Panc1 (cell line): Measurements from ENCODE around the gene ATP9A. TPM values are rescaled to one million over a fixed set of nuclear protein-coding genes. Genes with fewer than 3 reads are reported as not detected.

Experiments used
- ATAC-seq: fragments of 200-7000 bp; cut with Tn5 transposase; 2 replicates; pipeline ENCODE4 v1.9.1; 2020; ENCODE audit warnings: mild to moderate bottlenecking, moderate library complexity
- BruUV-seq: library from RNA; stranded (reverse); fragments of 400-500 nt; replicated peaks from 2 replicates; lab custom pipeline; 2021; lab: Mats Ljungman, UMichigan
- CTCF ChIA-PET: fragments of 300-600 bp; sonication (Branson Sonifier 250); formaldehyde crosslinking; loops from one replicate; lab custom pipeline; 2022; ENCODE audit warnings: antibody characterized with exemption; lab: Charles Lee
- POLR2A ChIA-PET: fragments of 300-600 bp; sonication (Branson Sonifier 250); formaldehyde crosslinking; loops from one replicate; lab custom pipeline; 2022; ENCODE audit warnings: antibody characterized with exemption; lab: Charles Lee
- DNase-seq: peaks from one replicate; pipeline ENCODE4 v3.0.0-alpha.2; 2010; ENCODE audit warnings: low read depth, low spot score
- H3K27ac ChIP-seq: 2 replicates; pipeline ENCODE4 v1.5.1; 2011; ENCODE audit warnings: mild to moderate bottlenecking, low read length, inconsistent platforms
- H3K27me3 ChIP-seq: fragments of 200-500 bp; sonication (Bioruptor generic); 2 replicates; pipeline ENCODE4 v1.6.0; 2014; ENCODE audit warnings: low read length, inconsistent platforms; ENCODE audit not compliant: control insufficient read depth, insufficient read depth
- H3K36me3 ChIP-seq: fragments of 200-500 bp; sonication (Bioruptor generic); 2 replicates; pipeline ENCODE4 v1.5.1; 2014; ENCODE audit warnings: inconsistent platforms, mild to moderate bottlenecking, low read length, moderate library complexity; ENCODE audit not compliant: control insufficient read depth, insufficient read depth
- H3K4me1 ChIP-seq: 2 replicates; pipeline ENCODE4 v1.5.1; 2011; ENCODE audit warnings: inconsistent platforms, mild to moderate bottlenecking, low read length, moderate library complexity; ENCODE audit not compliant: control insufficient read depth, insufficient read depth
- H3K4me3 ChIP-seq, 2 experiments: 2 replicates each; pipeline ENCODE4 v1.5.1; 2011 to 2012; ENCODE audit warnings: low read depth in 2 of 2, low read length in 2 of 2, mild to moderate bottlenecking in 2 of 2, inconsistent platforms in 1 of 2, moderate library complexity in 1 of 2
- H3K9me3 ChIP-seq: fragments of 200-500 bp; sonication (Bioruptor generic); 2 replicates; pipeline ENCODE4 v1.5.1; 2014; ENCODE audit warnings: low read depth, mild to moderate bottlenecking, inconsistent platforms, low read length, moderate library complexity; ENCODE audit not compliant: control insufficient read depth, insufficient read depth
- CTCF ChIP-seq: fragments of 450-650 bp; IDR thresholded peaks from 2 replicates; pipeline ENCODE4 v1.5.1; 2017; ENCODE audit warnings: mild to moderate bottlenecking
- POLR2AphosphoS5 ChIP-seq: IDR thresholded peaks from 2 replicates; pipeline ENCODE4 v1.6.1; 2012; ENCODE audit warnings: mild to moderate bottlenecking, low read depth, low read length, moderate library complexity
- REST ChIP-seq, 2 experiments: IDR thresholded peaks; 2 replicates each; pipeline ENCODE4 v1.6.1; 2011 to 2012; ENCODE audit warnings: low read depth in 2 of 2, control low read depth in 1 of 2, low read length in 1 of 2, mild to moderate bottlenecking in 1 of 2, moderate library complexity in 1 of 2; ENCODE audit not compliant: insufficient read depth in 1 of 2
- SIN3A ChIP-seq: IDR thresholded peaks from 2 replicates; pipeline ENCODE4 v1.6.1; 2012; ENCODE audit warnings: low read depth, mild to moderate bottlenecking, low read length, moderate library complexity, borderline replicate concordance; ENCODE audit not compliant: insufficient read depth
- TCF7L2 ChIP-seq: IDR thresholded peaks from 2 replicates; pipeline ENCODE4 v1.6.1; 2011; ENCODE audit warnings: mild to moderate bottlenecking, low read depth, low read length, inconsistent platforms
- in situ Hi-C: cut with HindIII; loops from 2 replicates; pipeline ENCODE4 v1.10.0; 2016; ENCODE audit warnings: low sequenced_read_pairs, low pct_unique_long_range_greater_than_20kb
- intact Hi-C: fragments of 100-400 bp; cut with micrococcal nuclease; formaldehyde crosslinking; loops from one replicate; pipeline ENCODE4 v1.10.0; 2022; ENCODE audit not compliant: unreplicated experiment
- total RNA-seq: library from RNA; stranded (reverse); gene quantifications from one replicate; pipeline ENCODE4 v1.2.1, GENCODE V29; 2021; ENCODE audit not compliant: unreplicated experiment

ATP9A gene
- total RNA-seq, 1 experiment from 2014 or later: 8.7 TPM

DNA sequence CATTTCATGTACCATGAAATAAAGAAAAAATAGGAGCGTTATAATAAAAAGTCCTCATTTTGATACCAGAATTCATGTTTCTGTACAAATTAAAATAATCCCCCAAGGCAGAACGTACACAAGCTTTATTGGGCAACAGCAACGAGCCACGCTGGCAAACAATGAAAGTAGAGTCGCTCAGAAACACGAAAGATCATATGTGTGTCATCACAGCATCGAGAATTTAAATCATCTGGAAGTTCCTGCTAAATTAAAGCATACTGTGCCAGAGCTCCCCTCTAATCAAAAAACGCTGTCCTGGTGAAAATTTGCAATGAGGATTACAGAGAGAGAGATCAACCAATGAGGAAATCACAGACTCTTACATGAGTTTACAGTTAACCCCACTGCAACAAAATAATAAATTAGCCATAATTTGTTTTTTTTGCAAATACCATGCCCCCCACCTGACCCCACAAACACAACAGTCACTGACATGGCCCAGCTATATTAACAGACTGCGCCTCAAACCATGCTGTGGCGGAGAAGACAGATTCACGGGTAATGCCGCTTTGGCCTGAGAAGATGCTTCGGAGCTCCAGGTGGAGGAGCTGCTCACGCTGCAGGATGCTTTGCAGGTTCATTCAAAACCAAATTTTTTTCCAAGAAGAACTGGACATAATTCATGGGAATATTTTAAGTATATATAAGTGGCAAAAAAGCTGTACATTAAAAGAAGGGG is 171.4 kb downstream of the ATP9A start:
- intact Hi-C loops: loop anchor here (10.0 kb wide), 1 partner anchor 612 kb away; no protein-coding TSS in a partner anchor
- in situ Hi-C loops: no loop called here
- POLR2A ChIA-PET: interaction anchor here (0.7 kb wide), 1 partner anchor 18 kb away, joined by 9 read pairs; no protein-coding TSS in a partner anchor

DNA sequence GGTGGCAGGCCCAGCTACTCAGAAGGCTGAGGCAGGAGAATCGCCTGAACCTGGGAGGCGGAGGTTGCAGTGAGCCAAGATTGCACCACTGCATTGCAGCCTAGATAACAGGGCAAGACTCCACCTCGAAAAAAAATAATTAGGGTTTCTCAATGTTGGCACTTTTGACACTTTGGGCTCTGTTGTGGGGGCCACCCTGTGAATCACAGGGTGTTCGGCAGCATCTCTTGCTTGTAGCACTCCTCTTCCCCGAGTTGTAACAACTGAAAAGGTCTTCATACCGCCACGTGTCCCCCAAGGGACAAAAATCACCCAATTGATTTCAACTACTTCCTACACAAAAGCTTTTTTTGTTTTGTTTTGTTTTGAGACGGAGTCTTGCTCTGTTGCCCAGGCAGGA is 172.4 kb downstream of the ATP9A start:
- BruUV-seq: no TSS peak
- intact Hi-C loops (loop anchor here (2.0 to 10.0 kb wide), 3 partner anchors 209 to 611 kb away; no protein-coding TSS in a partner anchor), in situ Hi-C loops (no loop called here)
- no peak for DNase-seq
- peaks cover 13% of the 10 kb centered on the region for H3K4me1 ChIP-seq
- ATAC-seq: no peak
- no peak overlapping the region for H3K27ac ChIP-seq
- no peak overlapping the region for H3K4me3 ChIP-seq
- H3K36me3 ChIP-seq: no peaks in the 10 kb centered on the region
- ChIA-PET CTCF (interaction anchor here (0.6 to 1.9 kb wide), 4 partner anchors 105 to 619 kb away, joined by 3 to 14 read pairs (median 3); no protein-coding TSS in a partner anchor), POLR2A (interaction anchor here (0.6 kb wide), 1 partner anchor 389 kb away, joined by 7 read pairs; no protein-coding TSS in a partner anchor)
- no peaks in the 10 kb centered on the region for H3K9me3 ChIP-seq
- TF ChIP-seq POLR2AphosphoS5: no peak
- no peak for TF ChIP-seq TCF7L2
- TF ChIP-seq SIN3A: no peak
- no peak for TF ChIP-seq REST (IDR thresholded peaks at IDR 0.05; ENCODE audit: insufficient read depth in 1 of 2, low read depth in 2 of 2, low read length in 1 of 2)
- no peak for TF ChIP-seq CTCF
- no peaks in the 10 kb centered on the region for H3K27me3 ChIP-seq

More for the DNA sequence above, 171.4 kb downstream of the ATP9A start:
- CTCF ChIA-PET: interaction anchor here (0.6 to 0.7 kb wide), 2 partner anchors 17 to 185 kb away, joined by 4 read pairs; no protein-coding TSS in a partner anchor
- TF ChIP-seq REST (IDR thresholded peaks at IDR 0.05; ENCODE audit: insufficient read depth in 1 of 2, low read depth in 2 of 2, low read length in 1 of 2) (no peak), POLR2AphosphoS5 (no peak), SIN3A (no peak)
- ATAC-seq: no peak
- peaks cover 13% of the 10 kb centered on the region for H3K4me1 ChIP-seq
- no peaks in the 10 kb centered on the region for H3K27me3 ChIP-seq
- no TSS peak for BruUV-seq
- no peak overlapping the region for H3K27ac ChIP-seq
- no peaks in the 10 kb centered on the region for H3K9me3 ChIP-seq
- no peaks in the 10 kb centered on the region for H3K36me3 ChIP-seq
- DNase-seq: no peak
- H3K4me3 ChIP-seq: no peak overlapping the region
